HG02610 (cell line): ENCODE measurements around the gene SPRED2.

Experiments
- ATAC-seq: cut with Tn5 transposase; IDR thresholded peaks from one replicate; pipeline ENCODE4 v1.9.1; 2021; ENCODE audit warnings: mild to moderate bottlenecking, moderate library complexity; ENCODE audit not compliant: unreplicated experiment

The SPRED2 gene

DNA sequence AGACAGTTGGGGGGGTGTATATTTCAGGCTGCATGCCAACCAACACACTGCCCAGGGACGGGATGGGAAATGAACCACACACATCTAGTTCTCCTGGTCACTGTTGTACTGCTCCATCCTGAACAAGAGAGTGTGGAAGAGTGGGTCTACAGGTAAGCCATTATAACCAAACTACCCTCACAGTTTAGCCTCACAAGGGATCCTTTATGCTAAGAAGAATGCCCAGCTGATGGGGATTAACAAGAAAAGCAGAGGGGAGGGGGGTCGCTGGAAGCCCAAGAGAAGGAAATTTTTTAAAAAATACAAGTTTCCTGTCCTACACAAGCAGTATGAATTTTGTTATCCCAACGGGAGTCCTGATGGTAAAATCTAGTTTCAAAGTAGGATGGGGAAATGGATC lies 16.1 kb downstream of the SPRED2 start:
- no peak for ATAC-seq

DNA sequence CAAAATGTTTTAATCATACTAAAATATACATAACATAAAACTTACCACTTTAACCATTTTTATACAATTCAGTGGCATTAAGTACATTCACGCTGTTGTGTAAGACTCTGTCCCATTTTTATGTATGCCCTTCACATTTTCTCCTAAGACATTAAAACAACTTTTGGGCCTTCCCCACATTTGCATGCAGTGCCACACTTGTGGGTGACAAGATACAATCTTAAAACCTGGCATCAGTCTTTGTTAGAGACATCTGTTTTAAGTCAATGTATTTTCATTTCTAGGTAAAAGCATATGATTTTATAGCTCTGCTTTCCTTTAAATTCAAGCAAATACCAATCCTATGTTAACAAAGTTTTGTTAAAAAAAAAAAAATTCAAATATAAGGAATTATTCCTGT lies 17.3 kb downstream of the SPRED2 start:
- no peak for ATAC-seq

DNA sequence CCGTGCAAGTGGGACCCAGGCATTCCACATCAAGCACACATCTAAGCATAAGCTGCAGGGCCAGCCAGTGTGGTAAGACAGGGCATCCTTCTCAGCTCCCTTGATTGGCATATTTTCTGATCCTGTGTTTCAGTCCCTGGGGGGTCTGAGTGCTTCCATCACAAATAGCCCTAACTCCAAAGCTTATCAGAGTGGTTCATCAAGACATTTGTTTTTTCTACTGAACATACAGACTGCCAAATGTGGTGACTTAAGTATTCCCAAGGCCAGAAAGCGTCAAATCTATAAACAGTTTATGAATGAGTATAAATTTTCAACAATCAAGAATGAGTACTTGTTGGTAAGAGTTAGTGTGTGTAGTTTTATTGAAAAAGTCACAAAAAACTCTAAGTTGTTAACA lies 18.8 kb downstream of the SPRED2 start:
- ATAC-seq, result no peak

DNA sequence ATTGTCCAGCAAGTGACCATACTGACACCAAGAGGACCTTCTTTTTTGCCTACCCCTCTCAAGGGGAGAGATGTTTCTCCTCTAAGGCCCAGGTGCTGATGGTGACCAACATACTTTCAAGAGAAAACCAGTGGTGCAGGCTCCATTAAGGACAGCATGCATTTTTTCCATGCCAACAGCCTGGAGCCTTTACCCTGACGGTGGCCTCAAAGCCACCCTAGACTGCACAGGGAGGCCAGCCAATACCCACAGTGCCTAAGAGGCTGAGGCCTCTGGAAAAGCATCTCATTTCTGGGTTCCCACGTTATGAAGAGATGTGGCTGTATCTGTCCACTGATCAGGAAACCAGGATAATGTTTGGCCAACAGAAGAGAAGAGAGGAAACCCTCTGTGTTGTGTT lies 19.3 kb downstream of the SPRED2 start:
- no peak for ATAC-seq

DNA sequence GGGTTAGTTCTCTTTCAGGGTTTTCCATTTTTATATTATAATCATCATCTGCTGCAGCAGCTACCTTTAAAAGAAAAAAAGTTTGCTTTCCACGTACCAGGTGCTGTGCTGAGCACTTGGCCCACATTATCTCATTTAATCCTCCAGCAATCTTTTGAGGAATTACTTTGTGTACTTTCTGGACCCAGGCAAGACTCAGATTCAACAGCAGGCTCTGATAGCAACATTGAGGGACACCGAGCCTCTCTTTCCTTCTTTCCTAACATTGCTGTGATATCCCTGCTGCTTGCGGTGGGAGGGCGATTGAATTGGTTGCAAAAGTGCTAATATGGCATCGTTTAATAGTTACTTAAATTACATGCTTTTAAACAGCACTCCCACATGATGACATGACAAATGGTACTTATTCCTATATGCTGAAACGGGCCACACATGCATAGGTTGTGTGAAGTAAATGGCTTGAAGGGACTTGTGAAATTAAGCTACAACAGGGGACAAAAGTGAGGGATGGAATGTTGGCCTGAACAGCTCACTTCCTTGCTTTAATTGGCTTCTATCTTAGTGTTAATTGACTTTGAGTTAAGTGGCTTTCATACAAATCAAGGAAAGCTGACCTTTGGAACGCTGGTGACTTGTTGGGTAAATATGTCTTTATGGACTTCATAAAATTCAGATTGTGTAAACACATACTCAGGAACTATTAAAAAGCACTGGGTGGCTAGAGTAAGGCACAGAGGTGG lies 21.2 kb downstream of the SPRED2 start:
- ATAC-seq, result no peak

DNA sequence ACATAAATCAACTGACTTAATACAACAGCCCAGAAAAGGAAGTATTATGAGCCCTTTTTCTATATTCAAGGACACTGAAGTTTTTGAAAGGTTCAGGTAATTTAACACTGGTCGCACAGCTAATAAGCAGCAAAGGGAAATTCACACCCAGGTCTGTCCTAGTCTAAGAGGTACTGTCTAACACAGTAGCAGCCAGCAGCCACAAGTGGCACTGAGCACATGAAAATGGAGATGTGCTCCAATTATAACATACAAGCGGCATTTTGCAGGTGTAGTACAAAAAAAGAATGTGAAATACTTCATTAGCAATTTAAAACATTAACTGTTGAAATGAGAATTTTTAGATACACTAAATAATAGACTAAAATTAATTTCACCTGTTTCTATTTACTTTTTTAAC lies 23.4 kb downstream of the SPRED2 start:
- ATAC-seq, result no peak

DNA sequence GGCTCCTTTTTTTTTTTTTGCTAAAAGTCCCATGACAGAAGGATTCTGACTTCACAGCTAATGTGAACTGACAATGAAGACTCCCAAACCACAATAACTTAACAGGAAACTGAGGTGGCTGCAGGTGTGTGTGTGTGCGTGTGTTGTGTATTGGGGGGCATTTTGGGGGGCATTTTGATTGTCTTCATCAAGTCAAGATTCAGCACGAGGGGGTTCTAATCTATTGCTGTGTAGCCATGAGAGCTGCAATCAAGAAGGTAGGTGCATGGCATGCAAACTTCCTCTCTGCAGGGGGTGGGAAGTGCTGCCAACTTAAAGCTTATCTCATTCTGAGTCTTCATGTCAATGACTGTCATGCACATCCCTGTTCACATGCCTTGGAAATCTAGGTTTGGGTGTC lies 25.2 kb downstream of the SPRED2 start:
- ATAC-seq, result no peak

DNA sequence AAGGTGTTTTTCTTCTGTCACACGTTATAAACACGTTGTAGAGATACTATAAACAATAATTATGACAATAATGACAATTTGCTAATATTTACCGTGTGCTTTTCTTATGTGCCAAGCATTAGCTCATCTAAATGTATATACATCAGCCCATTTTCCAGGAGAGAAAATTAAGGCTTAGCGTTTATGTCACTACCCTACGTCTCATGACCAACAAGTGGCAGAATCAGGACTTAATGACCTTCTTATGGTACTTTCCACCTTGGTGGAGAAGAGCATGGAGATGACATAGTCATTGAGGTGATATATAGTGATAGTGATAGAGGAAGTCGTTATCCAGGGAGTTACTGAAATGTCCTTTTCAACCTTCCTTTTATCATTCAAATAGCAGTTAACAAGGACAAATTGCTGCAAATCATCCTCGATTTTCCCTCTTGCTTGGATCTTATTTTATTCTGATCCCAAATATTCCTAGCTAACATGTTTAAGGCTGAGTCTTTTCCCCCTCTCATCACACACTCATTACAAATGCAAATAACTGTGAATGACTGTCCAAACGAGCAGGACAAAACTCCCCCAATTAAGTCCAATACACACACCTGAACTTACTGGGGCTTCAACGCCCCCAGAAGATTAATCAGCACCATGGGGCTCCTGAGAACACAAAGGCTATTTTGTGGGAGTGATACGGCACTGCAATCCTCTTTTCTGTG lies 27.3 kb downstream of the SPRED2 start:
- peak; percentile 46 for ATAC-seq

DNA sequence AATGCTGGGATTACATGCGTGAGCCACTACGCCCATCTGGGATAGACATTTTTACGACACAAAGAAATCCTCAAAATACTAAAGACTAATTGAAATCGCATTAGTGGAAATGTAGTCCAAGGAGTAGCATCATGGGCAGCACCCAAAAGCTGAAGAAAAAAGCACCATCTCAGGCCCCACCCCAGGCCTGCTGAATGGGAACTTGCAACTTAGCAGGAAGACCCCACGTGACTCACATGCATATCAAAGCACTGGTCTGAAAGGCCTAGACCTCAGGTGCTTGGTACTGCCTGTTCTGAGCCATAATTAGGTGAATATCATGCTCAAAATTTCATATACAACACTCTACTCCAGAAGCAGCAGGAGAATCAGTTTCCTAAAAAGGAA lies 28.9 kb downstream of the SPRED2 start:
- no peak for ATAC-seq

DNA sequence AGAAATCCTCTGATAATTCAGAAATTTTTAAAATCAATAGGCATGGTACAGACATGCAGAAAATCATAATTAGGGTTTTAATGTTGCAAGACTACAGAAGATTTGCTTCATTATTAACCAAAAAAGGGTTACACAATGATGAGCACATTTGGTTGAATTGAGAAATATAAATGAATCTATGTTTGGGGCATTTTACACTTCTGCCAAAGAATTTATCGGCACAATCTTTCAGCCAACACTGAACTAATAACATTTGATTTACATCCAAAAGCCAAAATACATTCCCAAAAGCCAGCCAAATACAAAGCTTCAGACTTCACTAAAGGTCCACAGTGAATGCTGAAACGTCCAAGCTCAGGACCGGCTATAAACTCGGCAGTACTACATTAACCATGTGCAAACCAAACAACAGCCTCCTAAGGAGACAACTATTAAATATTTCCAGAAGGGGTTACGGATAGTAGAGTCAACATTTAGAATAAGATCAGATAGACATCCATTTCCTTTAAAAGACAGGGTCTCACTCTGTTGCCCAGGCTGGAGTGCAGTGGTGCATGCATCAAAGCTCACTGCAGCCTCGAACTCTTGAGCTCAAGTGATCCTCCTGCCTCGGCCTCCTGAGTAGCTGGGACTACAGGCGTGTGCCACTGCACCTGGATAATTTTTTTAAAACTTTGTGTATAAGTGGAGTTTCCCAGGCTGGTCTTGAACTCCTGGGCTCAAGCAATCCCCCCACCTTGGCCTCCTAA lies 29.4 kb downstream of the SPRED2 start:
- no peak for ATAC-seq

DNA sequence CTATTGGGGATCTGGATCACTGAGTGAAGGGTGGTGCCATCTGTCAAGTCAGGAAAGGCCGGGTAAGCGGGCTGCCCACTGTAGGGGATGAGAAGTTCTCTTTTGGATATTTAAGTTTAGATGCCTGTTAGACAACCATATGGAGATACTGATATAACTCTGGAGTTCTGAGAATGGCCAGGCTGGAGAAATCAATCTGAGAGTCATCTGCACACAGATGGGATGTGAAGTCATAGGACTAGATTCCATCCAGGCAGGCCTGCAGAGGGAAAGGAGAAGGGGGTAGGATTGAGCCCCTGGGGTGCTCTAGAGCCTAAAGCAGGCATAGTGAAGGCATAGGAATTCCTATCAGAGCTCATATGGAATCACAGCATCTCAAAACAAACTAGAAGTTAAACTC lies 30.1 kb downstream of the SPRED2 start:
- no peak for ATAC-seq

DNA sequence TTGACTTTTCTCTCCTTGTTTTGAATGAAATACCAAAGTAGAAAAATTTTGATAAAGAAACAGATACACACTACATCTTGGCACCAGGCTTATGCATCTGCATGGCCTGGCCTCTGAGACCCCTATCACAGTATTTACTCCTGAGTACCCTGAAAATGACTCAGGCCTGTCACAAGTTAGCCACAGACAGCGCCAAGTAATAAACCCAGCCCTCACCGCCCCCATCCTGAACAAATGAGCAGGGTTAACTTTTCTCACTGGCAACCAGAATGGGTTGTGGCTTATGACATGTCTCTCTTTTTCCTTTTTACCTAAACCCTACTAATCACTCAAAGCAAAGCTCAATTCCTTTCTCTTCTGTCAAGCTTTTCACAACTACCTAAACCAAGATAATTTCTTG lies 35.3 kb downstream of the SPRED2 start:
- ATAC-seq, result peak; percentile 77

DNA sequence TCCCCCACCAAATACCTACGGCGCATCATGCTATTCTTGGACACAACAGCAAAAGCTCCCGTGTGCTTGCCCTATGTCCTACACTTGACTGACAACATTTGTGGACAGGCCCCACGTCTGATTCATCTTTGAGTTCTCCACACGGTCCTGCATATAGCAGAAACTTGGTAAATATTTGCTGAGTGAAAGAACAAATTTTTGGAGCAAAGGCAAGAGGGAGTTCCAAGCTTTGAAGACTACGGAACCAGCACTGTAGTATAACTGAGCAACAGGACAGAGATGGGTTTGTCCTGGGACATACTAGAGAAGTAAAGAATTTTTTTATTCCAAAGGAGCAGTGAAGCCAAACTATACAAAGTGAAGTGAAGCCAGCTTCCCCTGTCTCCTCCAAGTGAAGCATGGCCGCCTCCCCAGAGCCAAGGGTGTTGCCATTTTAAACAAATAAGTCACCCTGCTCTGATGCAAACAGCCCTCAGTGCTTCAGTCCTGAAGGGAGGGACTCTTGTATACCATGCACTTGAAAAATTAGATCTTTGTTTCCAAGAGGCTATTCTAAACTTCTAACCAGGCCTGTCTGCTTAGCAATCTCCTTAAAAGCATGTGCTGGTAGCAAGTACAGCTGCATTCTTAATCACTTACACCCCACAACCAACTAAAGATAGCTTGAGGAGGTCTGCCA lies 35.9 kb downstream of the SPRED2 start:
- no peak for ATAC-seq

DNA sequence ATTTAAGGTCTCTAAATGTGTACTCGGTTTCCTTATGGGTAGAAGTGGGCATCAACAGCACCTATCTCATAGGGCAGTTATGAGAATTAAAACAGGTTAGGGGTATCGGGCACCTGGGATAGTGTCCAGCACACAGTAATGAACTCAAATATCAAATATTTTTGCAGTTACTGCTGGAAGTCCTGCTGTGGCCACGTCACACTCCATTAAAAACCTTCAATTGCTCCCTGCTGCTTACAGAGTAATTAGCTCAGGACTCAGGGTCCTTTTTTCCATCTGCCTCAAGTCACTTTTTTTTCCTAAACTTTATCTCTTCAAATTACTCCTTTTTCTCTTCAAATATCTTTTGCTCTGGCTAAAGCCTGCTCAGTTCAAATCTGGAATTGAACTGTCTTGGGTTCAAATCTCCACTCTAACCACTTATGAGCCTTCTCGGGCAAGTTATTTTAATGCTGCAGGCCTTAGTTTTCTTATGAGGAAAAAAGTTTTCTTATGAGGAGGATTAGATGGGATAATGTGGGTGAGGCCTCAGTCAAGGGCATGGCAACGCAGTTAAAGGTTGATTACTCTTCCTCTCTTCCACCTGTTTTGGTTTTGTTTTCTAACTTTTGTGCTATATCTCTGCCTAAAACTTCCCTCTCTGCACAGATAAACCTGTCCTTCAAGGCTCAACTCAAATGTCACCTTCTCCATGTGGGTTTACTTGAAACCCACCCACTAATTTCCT lies 36.6 kb downstream of the SPRED2 start:
- ATAC-seq, result no peak

DNA sequence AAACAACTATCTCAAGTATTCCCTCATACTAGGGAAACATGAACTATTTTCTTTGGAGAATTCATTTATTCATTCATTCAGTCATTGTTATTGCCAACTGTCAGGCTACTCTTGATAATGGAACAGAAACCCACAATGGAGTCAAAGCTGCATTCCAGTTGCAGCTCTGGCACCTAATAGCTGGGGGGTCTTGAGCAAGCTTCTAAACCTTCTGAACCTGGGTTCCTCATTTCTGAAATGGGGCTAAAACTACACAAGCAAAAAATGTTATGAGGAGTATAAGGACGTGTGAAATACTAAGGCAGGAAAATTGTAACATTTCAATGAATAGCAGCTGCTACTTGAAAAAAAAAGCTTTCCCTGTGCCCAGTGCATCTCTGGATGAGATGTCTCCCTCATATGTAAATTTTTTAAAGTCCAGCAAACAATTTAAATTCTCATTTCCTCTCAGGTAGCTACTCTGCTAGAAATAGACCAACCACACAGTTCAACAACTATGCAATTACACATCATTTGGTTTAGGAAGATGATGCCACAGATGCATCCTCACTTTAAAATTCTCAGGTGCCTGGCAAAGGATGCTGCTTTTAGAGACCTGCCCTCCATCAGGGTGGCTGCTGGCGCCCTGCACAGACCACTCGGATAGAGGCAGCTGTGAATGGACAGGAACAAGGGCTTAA lies 38.5 kb downstream of the SPRED2 start:
- no peak for ATAC-seq

DNA sequence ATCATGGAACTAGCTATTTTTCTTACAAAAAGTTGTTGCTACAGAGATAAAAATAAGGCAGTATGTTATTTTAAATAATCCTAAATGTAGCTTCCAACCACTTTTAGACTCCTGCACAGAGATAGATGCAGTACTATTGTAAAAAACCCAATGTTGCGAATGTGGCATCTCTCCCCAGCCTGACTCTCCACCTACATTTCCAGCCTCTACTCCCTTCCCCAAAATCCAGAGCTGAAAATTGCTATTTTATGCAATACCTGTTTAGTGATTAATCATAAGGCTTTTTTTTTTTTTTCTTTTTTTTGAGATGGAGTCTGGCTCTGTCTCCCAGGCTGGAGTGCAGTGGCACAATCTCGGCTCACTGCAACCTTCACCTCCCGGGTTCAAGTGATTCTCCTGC lies 39.4 kb downstream of the SPRED2 start:
- no peak for ATAC-seq

DNA sequence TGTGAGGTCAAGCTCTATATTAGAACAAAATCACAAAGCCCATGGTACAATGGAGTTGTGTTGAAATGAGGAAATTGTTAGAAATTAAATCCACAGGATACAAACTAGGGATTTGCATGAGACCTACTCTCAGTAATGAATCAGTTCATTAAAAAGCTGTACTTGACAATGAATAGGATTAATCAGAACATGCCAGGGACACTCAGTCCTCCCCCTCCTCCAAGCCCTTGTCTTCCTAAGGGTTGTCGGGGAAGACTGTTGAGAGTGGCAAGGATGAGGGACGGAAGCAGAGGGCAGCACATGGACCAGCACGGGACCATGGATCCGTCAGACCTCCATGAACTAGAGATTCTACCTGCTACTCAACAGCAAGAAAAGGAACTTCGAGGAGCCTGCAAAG lies 39.8 kb downstream of the SPRED2 start:
- ATAC-seq, result no peak

DNA sequence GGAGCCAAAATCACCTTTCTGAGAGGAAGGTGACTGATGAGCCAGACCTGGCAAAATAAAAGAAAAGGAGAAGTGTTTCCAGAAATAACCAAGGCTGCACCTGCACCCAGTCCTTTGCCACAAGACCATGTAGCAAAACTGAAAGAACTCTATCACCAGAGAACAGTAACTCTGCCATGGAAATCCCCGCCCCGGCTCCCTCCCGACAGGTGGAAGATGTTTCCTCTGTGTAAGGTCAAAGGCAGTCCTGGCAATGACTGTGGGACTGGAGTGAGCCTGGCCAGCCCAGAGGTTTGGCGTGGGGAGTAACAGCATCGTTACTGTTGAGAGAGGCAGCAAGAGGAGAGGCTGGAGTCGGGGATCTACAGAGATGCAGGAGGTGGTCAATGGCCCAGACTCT lies 42.3 kb downstream of the SPRED2 start:
- ATAC-seq, result peak; percentile 85

DNA sequence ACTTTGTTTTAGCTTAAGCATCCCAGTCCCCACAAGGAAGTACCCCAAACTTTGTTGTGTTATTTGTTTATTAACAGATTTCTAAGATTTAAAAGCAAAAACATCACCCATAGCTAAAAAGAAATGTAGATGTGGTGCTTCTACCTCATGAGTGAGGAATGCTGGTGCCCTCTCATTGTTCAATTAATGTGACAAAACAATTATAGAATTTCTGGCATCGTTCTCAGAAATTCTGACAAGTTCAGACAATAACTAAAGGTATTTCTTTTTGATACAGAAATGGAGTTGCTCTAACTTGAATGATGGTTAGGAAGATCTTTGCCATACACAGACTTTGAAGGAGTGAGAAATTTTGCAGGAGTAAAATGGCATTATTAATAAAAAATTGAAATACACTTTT lies 42.9 kb downstream of the SPRED2 start:
- no peak for ATAC-seq
